GM18499 (cell line): ENCODE measurements around the gene LGSN.
A peak's percentile ranks its signal among the peaks of the same experiment; 100 is the strongest.
"Not testable (repeated sequence)": the region's sequence is repeated elsewhere in the genome, so short reads cannot be mapped to it uniquely, and the experiment has no call there.

ENCODE experiments used
- ATAC-seq: cut with Tn5 transposase; IDR thresholded peaks from one replicate; pipeline ENCODE4 v1.9.1; 2021; ENCODE audit warnings: moderate number of reproducible peaks; ENCODE audit not compliant: insufficient read depth, unreplicated experiment

Gene LGSN

DNA sequence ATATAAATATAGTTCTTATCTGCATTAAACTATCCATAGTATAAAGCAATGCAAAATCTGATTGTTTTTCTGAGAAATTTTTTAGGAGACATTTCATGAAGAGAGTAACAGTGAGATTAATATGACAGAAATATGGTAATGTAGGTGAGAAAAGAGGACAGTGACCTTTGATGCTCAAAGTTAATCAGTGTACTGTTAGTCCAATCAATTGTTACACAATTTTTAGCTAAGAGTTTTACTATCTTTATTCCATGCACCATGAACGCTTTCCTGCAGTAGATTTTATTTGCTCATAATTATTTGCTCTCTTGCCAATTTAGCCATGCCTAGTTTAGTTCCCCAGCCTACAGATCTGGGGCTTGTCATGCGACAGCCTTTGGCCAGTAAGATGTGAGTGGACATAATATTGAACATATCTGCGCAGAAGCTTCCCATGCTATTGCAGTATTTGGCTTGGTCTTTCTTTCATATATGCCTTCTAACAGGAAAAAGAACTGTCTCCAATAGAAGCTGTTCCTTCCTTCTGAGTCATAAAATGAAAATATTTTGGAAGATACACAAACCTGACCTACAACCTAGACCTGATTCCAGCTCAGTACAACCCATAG, 69.8 kb downstream of the LGSN start:
- no peak for ATAC-seq

DNA sequence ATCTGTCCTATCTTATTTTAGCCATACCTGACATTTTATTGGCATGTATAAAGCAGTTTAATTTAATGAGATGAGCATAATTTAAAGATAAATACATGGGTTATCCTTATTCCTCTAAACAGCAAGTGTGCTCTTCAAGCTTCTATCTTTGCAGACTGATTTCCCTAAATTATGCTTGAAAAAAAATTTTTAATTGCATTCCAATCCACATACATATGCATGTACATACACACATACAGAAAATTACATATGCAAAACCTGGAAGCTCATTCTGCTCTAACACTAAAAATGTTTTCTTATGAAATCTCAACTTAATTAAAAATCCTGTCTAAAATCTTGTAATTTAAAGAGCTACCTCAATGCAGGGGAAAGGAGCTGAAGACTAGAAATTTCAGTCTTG, 73.2 kb downstream of the LGSN start:
- no peak for ATAC-seq

DNA sequence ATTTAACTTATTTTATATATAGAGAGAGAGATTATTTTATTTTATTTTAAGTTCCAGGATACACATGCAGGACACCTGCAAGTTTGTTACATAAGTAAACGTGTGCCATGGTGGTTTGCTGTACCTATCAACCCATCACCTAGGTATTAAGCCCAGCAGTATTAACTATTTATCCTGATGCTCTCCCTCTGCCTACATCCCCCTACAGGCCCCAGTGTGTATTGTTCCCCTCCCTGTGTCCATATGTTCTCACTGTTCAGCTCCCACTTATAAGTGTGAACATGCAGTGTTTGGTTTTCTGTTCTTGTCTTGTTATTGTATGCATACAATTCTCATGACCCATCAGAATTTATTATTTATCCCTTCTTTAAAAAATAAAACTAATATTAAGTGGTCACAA, 73.9 kb downstream of the LGSN start:
- ATAC-seq, result no peak

DNA sequence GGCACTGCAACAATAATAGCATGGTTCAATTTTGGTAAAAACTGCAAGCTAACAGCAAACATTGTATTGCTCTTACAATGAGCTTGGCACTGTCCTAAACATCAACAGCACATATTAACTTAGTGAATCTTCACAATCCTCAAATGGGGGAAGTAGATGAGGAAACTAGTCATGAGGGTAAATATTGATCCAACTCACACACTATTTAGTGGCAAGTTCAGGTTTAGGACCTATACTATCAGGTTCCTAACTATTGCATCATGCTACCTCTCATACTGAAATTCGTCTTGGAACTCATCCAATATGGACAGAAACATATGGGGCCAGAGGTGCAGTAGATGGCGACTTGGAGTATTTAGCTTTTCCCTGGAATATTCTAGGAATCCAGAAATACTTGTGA, 74.4 kb downstream of the LGSN start:
- no peak for ATAC-seq

DNA sequence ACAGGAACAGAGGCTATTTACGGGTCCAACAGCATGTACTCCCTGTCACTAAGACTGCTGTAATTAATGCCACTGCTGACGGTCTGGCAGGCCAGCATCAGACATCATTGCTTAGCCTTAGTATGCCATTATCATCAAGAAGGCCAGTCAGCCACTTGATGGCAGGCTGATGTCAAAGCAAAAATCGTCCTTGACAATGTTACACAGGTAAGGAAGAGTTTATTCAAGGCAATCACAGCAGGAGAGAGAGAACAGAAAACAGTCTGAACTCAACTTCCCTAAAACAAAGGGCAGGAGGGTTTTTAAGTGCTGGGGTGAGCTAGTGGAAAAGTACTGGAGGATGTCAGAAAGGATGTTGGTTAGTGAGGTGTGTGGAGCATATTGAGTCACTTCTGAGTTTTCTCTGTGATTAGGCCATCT, 83.4 kb downstream of the LGSN start:
- peak; percentile 57 for ATAC-seq

DNA sequence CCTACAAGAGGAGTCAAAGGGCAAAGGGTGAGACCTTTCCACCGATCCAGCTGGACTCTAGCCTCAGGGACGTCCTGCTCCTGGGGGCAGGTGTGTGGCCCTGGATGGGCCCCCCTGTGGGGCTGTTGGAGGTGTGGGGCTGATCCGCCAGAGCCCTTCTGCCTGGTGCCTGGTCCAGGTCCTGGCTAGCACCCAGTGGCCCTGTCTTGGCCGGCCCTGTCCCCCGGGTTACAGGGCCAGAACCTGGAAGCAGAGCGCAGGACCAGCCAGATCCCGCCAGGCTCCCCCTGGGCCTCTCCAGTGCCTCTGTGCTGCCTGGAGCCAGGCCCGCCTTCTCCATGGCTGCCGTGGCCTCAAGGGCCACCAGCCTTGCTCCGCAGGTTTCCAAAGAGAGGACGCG, 89.3 kb downstream of the LGSN start:
- ATAC-seq, result not testable (repeated sequence)

DNA sequence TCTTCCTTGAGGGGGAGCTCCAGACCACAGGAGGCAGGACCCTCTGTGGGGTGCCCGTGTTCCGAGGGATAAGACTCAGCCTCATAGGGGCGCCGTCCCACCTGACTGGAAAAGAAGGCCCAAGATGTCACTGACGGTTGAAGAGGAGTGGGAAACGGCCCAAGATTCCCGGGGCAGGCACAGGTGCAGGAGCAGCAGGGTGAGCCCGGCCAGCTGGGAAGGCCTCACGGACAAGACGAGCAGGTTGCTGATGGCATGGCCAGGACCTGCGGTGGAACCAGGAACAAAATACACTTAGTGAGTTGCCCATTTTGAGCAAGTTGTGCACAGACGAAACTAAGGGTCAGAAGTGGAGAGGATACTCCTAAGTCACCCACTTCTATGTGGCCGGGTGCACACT, 89.8 kb downstream of the LGSN start:
- ATAC-seq, result not testable (repeated sequence)

DNA sequence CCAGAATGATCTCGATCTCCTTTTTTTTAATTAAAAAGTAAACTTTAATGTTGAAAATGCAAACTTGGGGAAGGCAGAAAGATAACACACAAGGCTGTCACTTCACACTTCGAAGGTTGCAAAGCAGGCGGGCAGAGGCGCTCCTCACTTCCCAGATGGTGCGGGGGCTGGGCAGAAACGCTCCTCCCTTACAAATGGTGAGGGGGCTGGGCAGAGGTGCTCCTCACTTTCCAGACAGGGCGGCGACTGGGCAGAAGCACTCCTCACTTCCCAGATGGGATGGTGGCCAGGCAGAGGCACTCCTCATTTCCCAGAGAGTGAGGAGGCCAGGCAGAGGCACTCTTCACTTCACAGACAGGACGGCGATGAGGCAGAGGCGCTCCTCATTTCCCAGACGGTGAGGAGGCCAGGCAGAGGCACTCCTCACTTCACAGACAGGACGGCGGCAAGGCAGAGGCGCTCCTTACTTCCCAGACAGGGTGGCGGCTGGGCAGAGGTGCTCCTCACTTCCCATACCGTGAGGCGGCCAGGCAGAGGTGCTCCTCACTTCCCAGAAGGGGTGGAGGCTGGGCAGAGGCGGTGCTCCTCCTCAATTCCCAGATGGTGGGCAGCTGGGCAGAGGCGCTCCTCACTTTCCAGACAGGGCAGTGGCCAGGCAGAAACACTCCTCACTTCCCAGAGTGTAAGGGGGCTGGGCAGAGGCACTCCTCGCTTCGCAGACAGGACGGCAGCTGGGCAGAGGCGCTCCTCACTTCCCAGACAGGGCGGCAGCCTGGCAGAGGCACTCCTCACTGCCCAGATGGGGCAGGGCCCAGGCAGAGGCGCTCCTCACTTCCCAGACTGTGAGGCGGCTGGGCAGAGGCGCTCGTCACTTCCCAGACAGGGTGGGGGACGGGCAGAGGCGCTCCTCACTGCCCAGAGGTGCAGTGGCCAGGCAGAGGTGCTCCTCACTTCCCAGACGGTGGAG, 91.6 kb downstream of the LGSN start:
- not testable (repeated sequence) for ATAC-seq

DNA sequence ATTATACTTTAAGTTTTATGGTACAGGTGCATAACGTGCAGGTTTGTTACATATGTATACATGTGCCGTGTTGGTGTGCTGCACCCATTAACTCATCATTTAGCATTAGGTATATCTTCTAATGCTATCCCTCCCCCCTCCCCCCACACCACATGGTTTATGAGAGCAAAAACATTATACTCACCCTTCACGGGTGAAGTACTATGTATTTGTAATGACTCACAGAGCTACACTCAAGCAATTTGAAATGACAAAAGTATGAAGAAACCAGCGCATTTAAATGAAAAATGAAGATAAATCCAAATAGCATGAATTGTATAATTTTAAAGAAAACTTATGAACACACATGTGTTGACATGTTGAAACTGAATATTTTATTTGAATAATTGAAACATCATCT, 93.8 kb downstream of the LGSN start:
- ATAC-seq, result not testable (repeated sequence)
